NCI-H82 (cell line): ENCODE measurements around the gene FAT2.
"Not testable (repeated sequence)": the region's sequence is repeated elsewhere in the genome, so short reads cannot be mapped to it uniquely, and the experiment has no call there.

ENCODE experiments used
- DNase-seq: peaks from one replicate; lab custom pipeline; 2025; lab: John Stamatoyannopoulos, UW

FAT2 gene

GRCh38 chr5:151614565-151614964, 23.4 kb upstream of the FAT2 start:
- DNase-seq = no peak

DNA sequence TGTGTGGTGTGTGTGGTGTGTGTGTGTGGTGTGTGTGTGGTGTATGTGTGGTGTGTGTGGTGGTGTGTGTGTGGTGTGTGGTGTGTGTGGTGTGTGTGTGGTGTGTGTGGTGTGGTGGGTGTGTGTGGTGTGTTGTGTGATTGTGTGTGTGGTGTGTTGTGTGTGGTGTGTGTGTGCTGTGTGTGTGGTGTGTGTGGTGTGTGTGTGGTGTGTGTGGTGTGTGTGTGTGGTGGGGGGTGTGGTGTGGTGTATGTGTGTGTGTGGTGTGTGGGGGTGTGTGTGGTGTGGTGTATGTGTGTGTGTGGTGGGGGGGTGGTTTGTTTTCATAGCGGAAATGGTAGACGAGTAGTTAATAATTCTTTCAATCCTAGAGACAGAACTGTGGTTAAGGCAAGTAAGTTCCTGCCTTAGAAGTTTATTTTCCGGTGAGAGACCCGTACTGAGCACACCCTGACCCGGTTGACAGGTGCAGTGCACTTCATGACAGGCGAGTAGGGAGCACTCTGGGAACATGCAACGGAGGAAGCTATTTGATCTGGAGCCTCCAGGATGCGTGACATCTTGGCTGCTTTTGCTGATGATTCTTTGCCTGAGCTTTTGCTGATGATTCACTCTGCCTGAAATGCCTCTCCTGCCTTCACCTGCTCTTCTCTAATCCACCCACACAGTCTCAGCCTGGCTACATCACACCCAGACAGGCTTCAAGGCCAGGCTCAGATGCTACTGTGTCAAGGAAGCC, 21.7 kb upstream of the FAT2 start:
- DNase-seq = no peak

GRCh38 chr5:151611127-151611775, 20.1 kb upstream of the FAT2 start:
- no peak for DNase-seq

- DNase-seq = no peak
Observed at GRCh38 chr5:151608522-151608921, 17.4 kb upstream of the FAT2 start.

DNA sequence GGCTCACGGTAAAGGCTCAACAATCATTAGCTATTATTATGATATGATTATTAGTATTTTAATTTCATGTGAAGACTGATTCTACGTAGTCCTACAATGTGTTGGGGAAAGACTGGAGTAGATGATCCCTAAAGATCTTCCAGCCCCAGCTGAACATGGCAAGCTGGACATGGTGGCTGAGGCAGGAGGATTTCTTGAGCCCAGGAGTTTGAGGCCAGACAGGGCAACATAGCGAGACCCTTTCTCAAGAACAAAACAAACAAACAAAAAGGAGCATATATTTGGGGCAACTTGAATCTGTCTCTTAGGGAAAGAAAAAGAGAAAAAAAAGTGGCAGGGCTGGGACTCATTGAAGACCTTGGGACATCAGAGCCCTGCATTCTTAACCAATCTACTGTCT, 16.2 kb upstream of the FAT2 start:
- no peak for DNase-seq

DNA sequence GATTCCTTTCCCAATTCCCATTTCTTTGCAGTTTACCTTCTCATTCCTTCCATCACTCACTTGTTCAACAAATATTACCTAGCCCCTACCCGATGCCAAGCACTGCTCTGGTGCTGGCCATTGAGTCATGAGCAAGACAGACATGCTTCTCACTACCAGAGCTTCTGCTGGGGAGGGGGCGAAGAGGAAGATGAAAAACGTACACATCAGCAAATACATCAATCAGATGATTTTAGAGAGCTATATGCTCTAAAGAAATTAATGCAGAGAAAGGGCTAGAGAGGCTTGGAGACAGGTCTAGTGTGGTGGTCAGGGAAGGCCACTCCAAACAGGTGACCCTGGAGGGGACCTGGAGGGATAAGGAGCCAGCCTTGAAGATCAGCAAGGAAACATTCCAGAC, 14.4 kb upstream of the FAT2 start:
- DNase-seq = no peak

- DNase-seq = no peak
Observed at GRCh38 chr5:151602806-151603205, 11.7 kb upstream of the FAT2 start.

DNA sequence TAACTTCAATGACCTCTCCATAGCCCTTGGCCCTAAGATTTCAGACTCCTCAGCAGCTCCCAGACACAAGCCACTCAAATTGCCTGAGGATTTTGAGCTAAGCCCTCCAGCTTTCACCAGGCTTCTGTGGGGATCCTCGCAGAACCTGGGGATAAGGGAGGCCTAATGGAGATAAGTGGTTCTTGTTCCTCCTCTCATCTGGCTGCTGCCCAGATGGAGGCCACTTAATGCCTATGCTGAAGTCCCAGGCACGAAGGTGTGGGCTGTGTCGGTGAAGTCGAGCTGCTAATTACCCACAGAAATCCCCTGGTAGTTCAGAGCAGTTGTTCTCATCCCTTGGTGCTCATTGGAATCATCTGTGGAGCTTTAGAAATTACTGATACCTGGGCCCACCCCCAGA, 10.3 kb upstream of the FAT2 start:
- DNase-seq = peak; percentile 92

DNA sequence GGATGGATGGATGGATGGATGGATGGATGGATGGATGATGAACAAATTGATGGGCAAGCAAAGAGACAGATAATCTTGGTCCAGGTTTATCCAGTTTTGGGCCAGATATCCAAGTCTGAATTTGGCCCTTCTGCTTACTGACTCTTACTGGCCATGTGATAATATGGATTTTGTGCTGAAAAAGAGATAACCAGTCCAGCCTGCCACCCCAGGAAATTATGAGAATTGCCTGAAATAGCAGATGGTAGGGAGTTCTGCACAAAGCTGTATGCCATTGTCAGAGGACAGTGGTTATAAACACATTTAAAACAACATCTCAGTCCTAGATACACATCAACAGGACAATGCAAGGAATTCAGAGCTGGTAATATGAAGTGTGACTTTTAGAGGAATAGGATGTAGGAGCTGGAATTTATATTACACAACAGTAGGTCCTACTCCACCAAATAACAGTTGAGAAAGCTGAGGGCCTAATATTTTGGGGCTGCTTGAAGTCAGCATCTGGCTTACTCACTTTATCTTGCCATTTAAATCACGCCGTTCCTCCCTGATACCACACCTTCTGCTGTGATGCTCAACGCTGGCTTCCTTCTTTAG, 9.0 kb upstream of the FAT2 start:
- no peak for DNase-seq

DNA sequence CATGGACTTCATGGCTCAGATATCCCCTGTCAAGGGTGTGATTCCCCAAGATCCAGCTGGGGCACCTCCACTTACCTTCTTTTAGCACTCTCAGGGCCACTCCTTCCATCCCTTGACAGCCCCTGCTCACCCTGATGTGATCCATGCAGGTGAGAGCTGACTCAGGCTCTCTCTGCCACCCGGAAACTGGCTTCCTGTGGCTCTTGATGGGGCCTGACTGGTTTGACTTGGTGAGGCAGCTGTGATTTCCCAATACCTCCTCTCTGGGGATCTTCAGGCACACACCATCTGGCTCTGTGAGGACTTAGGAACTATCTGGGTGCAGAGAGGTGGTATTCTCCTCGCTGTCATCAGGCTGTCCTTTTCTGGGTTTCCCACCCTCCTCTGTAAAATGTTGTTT, 7.9 kb upstream of the FAT2 start:
- peak; percentile 25 for DNase-seq

GRCh38 chr5:151598549-151598948, 7.4 kb upstream of the FAT2 start:
- DNase-seq = no peak

GRCh38 chr5:151597749-151598148, 6.6 kb upstream of the FAT2 start:
- DNase-seq = no peak

- no peak for DNase-seq
Observed at GRCh38 chr5:151596828-151597539, 5.9 kb upstream of the FAT2 start.

DNA sequence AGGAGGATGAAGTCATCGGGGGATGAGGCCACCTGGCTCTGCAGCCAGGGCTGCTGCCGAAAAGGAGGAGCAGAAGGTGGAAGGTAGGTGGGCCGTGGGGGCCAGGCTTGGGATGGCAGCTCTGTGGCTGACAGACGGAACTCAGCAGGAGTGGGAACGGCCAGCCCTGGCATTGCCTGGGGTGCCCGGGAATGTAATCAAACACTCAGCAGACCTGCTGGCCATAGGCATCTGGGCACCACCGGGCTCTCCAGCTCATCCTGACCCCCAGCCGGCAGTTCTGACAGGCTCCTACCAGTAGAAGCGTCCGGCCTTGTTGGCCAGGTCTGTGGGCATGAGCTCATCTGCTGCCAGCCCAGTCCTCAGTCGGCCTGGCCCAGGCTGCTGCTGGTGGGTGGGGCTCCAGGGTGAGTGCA, 4.3 kb upstream of the FAT2 start:
- DNase-seq = no peak

DNA sequence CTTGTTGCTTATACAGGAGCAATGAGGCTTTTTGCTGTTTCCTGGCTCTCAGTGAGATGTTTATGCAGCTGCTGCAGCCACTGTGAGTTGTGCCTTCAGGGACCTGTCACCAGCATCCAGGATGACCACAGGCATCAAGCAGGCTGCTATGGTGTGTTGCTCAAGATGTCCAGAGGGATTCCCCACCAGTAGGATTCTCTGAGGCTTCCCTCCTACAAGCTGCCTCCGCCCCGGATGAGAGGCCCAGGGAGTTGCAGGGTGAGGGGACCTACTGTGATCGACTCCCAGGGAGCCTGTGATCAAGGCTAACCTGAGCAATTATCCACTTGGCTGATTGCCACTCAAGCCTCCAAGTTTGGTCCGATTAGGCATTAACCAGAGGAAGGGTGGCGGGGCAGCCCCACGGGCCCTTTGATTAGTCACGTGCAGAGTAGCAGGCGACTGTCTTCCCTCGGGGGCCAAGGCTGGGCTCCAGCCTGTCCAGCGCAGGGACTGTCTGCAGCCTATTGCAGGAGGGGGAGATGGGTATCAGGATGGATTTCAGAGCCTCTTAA, 1.8 kb upstream of the FAT2 start:
- DNase-seq = peak; percentile 12

GRCh38 chr5:151589878-151590570, 1.1 kb downstream of the FAT2 start:
- no peak for DNase-seq

- no peak for DNase-seq
Observed at GRCh38 chr5:151587796-151588555, 3.2 kb downstream of the FAT2 start.

DNA sequence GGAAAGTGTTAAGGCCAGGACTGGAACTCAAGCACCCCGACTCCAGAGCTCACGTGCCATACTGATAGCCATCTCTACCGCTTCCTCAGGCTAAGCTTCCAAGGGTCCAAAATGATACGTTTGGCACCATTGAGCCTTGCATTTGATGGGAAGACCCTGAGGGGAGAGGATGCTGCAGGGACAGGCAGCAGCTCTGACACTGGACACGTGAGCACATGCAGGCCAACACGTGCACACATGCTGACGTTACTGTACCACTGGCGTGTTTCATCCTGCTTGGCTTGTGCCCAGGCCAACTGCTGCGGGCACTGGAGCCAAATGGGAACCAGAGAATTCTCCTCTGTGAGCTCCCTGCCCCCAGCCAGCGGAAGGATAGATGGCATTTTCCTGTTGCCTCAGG, 5.2 kb downstream of the FAT2 start:
- DNase-seq = no peak

GRCh38 chr5:151585344-151585743, 5.8 kb downstream of the FAT2 start:
- DNase-seq = not testable (repeated sequence)

DNA sequence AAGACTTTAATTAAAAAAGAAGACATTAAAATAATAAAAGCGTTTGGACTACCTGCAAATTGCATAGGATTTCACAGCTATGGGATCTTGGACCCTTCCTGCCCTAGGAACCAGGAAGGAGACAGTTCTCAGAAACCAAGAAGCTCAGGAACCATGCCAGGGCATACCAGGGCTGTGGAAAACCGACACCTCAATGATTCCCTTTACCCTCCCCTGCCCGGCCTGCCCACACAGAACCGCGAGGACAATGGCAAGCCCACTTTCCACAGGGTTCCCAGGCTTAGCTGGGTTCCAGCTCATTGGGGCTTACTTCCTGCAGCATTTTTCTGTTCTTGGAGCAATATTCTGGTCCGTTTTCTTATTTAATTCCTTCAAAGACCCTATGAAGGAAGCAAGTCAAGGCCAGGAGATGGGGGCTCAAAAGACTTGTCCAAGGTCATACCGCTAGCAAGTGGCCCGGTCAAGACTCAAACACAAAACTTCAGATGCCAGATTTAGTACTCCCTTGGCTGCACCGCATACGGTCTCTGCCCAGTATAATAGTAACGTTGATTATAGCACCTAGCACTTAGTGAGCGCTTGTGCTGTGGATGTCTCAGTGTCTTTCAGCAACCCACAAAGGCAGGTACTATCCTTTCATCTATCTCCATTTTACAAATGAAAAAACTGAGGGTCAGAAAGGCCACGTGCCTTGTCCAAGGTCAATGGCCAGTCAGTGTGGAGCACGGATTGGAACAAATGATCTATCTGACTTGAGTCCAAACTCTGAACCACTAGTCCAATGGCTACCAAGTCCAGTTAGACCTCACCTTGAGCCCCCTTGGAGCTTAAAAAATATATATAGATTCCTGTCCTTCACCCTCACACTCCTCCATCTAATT, 6.8 kb downstream of the FAT2 start:
- DNase-seq = no peak
